B cell (primary cell): ENCODE data around the gene ARMH3. TPM values are rescaled to one million over a fixed set of nuclear protein-coding genes. Genes with fewer than 3 reads are reported as not detected.
A peak's percentile ranks its signal among the peaks of the same experiment; 100 is the strongest.

Source experiments
- ATAC-seq: fragments of 200-7000 bp; cut with Tn5 transposase; one replicate; pipeline ENCODE4 v1.10.0; 2021; ENCODE audit warnings: low read depth, mild to moderate bottlenecking, moderate number of reproducible peaks, moderate library complexity
- CTCF ChIA-PET: fragments of 350-600 bp; sonication (Branson Sonifier 250); formaldehyde crosslinking; loops from one replicate; lab custom pipeline; 2021; ENCODE audit warnings: antibody characterized with exemption, inconsistent platforms; lab: Charles Lee
- POLR2A ChIA-PET: fragments of 350-600 bp; sonication (Branson Sonifier 250); formaldehyde crosslinking; loops from one replicate; lab custom pipeline; 2021; ENCODE audit warnings: antibody characterized with exemption; lab: Charles Lee
- DNase-seq: peaks from one replicate; pipeline ENCODE4 v3.0.0; 2013
- H2AFZ ChIP-seq: 2 replicates; pipeline ENCODE4 v1.6.1; 2012; ENCODE audit warnings: mild to moderate bottlenecking, low read depth, low read length; ENCODE audit not compliant: insufficient read depth, poor library complexity, severe bottlenecking
- H3K27ac ChIP-seq, 2 donors: 1 replicate in 1 of 2; 2 replicates in 1 of 2; pipeline ENCODE4 v1.5.1; 2012 to 2013; ENCODE audit warnings: low read length in 2 of 2, mild to moderate bottlenecking in 2 of 2, moderate library complexity in 1 of 2
- H3K27me3 ChIP-seq, 4 experiments: fragments of 200-600 bp in 1 of 4; sonication (generic) in 1 of 4; replicated peaks in 1 of 4; 1 replicate in 2 of 4; 2 replicates in 2 of 4; pipeline versions ENCODE4 v1.6.1 to v1.7.0; 2013 to 2016; ENCODE audit warnings: low read length in 3 of 4, mild to moderate bottlenecking in 2 of 4, mixed read lengths in 1 of 4, moderate library complexity in 1 of 4; ENCODE audit not compliant: insufficient read depth in 4 of 4, control insufficient read depth in 3 of 4; ENCODE audit errors: control extremely low read depth in 1 of 4
- H3K36me3 ChIP-seq, 2 experiments: replicated peaks in 1 of 2; 1 replicate in 1 of 2; 2 replicates in 1 of 2; pipeline versions ENCODE4 v1.6.1 to v1.7.1; 2013; ENCODE audit warnings: low read length in 1 of 2; ENCODE audit not compliant: insufficient read depth in 2 of 2, control insufficient read depth in 1 of 2; ENCODE audit errors: control extremely low read depth in 1 of 2, extremely low read depth in 1 of 2
- H3K4me1 ChIP-seq, 2 donors: fragments of 200-600 bp in 1 of 2; sonication (generic) in 1 of 2; 1 replicate in 1 of 2; 2 replicates in 1 of 2; pipeline versions ENCODE4 v1.5.1 to v1.6.1; 2013 to 2017; ENCODE audit warnings: low read length in 2 of 2; ENCODE audit not compliant: control insufficient read depth in 2 of 2, insufficient read depth in 2 of 2
- H3K4me2 ChIP-seq: replicated peaks from 2 replicates; pipeline ENCODE3; 2012; ENCODE audit warnings: mild to moderate bottlenecking, low read depth, low read length; ENCODE audit not compliant: poor library complexity, severe bottlenecking
- H3K4me3 ChIP-seq, 5 experiments: fragments of 200-600 bp in 1 of 5; sonication (generic) in 1 of 5; 1 replicate in 3 of 5; 2 replicates in 2 of 5; pipeline versions ENCODE4 v1.5.1 to v1.7.0; 2011 to 2016; ENCODE audit warnings: low read length in 4 of 5, mild to moderate bottlenecking in 4 of 5, low read depth in 2 of 5, control low read depth in 1 of 5, moderate library complexity in 1 of 5; ENCODE audit not compliant: insufficient read depth in 1 of 5; ENCODE audit errors: control extremely low read depth in 1 of 5, extremely low read depth in 1 of 5
- H3K79me2 ChIP-seq: fragments of 200-600 bp; sonication (generic); one replicate; pipeline ENCODE4 v1.6.0; 2016; ENCODE audit warnings: low read length; ENCODE audit not compliant: control insufficient read depth, insufficient read depth
- H3K9ac ChIP-seq: fragments of 200-600 bp; sonication (generic); 2 replicates; pipeline ENCODE4 v1.6.1; 2017; ENCODE audit warnings: mild to moderate bottlenecking, low read length, moderate library complexity
- H3K9me3 ChIP-seq, 3 donors: one replicate each; pipeline versions ENCODE4 v1.6.1 to v1.7.1; 2013; ENCODE audit warnings: low read length in 2 of 3; ENCODE audit not compliant: control insufficient read depth in 2 of 3, insufficient read depth in 1 of 3; ENCODE audit errors: control extremely low read depth in 1 of 3
- H4K20me1 ChIP-seq: 2 replicates; pipeline ENCODE4 v1.6.0; 2012; ENCODE audit warnings: mild to moderate bottlenecking, low read length; ENCODE audit not compliant: insufficient read depth, control insufficient read depth, poor library complexity, severe bottlenecking
- H3K27ac Mint-ChIP-seq: one replicate; pipeline ENCODE4 v1.8.0; 2021; ENCODE audit warnings: mixed read lengths
- H3K27me3 Mint-ChIP-seq: one replicate; pipeline ENCODE4 v1.8.0; 2021; ENCODE audit warnings: mixed read lengths
- H3K4me1 Mint-ChIP-seq: one replicate; pipeline ENCODE4 v1.8.0; 2021; ENCODE audit warnings: mixed read lengths
- H3K4me3 Mint-ChIP-seq: one replicate; pipeline ENCODE4 v1.8.0; 2021; ENCODE audit warnings: mixed read lengths
- H3K9me3 Mint-ChIP-seq: one replicate; pipeline ENCODE4 v1.8.0; 2022; ENCODE audit warnings: mixed read lengths; ENCODE audit not compliant: insufficient read depth
- CTCF ChIP-seq: fragments of 200-600 bp; IDR thresholded peaks from one replicate; pipeline ENCODE4 v1.8.0; 2022; ENCODE audit warnings: antibody characterized with exemption, mild to moderate bottlenecking
- EZH2 ChIP-seq: IDR thresholded peaks from 2 replicates; pipeline ENCODE4 v1.6.1; 2012; ENCODE audit warnings: borderline replicate concordance, low read depth, mild to moderate bottlenecking, moderate library complexity, low read length; ENCODE audit not compliant: insufficient read depth, poor library complexity, severe bottlenecking
- WGBS: methylation state at CpG from one replicate; pipeline ENCODE4 v1.1.5; 2013; ENCODE audit warnings: missing lambda C conversion rate; ENCODE audit not compliant: insufficient coverage; 5-methylcytosine and 5-hydroxymethylcytosine counted together
- intact Hi-C: fragments of 100-400 bp; cut with micrococcal nuclease; formaldehyde crosslinking; loops from one replicate; pipeline ENCODE4 v1.10.0; 2022
- polyA plus RNA-seq: library from polyadenylated mRNA; depleted of rRNA; stranded (reverse); fragments of >200 nt; gene quantifications from 2 replicates; pipeline ENCODE4 v1.2.3, GENCODE V29; 2012
- total RNA-seq, 2 donors: library from RNA; stranded (reverse); fragments of 120-200 nt in 1 of 2; gene quantifications; 1 replicate in 1 of 2; 2 replicates in 1 of 2; pipeline versions ENCODE4 v1.2.3 to v1.2.4, GENCODE V29; 2013 to 2022

ARMH3 gene
- total and polyA plus RNA-seq, 2 donors (not counting 1 experiment from before 2014, with no cell fraction given): 33.4 to 40.7 TPM

DNA sequence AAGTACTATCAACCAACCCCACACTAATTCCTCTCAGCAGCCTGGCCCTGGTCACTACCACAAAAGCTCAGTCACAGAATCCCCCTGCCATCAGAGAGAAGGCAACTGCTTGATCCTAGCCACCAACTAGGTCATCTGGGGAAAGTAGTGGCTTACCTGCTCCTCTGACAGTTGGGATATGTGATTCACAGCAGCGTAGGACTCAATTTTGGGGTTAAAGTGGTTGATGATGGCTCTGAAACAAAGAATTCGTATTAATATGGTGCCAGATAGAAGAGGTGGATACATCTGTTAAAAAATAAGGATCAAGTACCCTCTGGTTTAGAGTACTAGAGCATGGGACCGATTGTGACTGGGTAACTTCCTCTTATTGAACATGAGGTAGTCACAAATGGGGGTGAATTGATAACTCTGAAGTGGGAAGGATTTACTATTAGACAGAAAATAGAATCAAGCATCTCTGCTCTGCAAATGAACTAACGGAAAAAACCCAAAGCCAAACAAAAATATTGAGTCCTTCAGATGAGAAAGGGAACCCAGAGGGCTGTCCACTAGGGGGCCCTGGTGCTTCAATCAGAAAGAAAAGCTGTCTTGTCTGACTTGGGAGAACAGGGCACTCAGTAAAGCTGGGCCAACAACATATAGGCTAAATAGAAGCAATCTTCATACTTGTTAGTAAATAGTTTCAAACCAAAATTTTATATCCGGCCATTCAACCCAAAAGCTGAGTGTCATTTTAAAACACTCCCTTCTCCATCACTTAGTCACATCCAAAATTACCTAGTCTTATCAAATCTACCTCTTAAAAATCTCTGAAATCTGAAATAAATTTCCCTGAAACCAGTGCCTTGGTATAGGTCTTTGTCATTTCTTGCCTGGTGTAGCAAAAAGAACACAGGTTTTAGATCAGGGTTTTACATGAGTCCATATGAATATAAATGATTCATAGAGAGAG lies 166.4 kb downstream of the ARMH3 start:
- H3K27me3 ChIP-seq: no peaks in the 10 kb centered on the region
- H3K4me1 Mint-ChIP-seq: peaks cover 48% of the 10 kb centered on the region
- H4K20me1 ChIP-seq: no peaks in the 10 kb centered on the region
- peaks cover 41% of the 10 kb centered on the region for H3K79me2 ChIP-seq
- H3K4me3 Mint-ChIP-seq: peak overlapping the region; percentile 1
- TF ChIP-seq EZH2: no peak
- TF ChIP-seq CTCF: peak; percentile 90
- H3K27me3 Mint-ChIP-seq: no peaks in the 10 kb centered on the region
- 42% methylated on average over 4 of the region's 5 CpGs for WGBS
- intact Hi-C loops: loop anchor here (1.0 kb wide), 4 partner anchors 12 to 184 kb away; no protein-coding TSS in a partner anchor
- H3K36me3 ChIP-seq: peaks cover 4 to 6% of the 10 kb centered on the region in 2 experiments
- H3K9me3 ChIP-seq: no peaks in the 10 kb centered on the region
- H3K27ac ChIP-seq: peak overlapping the region; percentile 17 to 75
- peak overlapping the region; percentile 47 for H2AFZ ChIP-seq
- ATAC-seq: peak; percentile 79
- H3K4me1 ChIP-seq: peaks cover 23 to 43% of the 10 kb centered on the region in 2 donors
- H3K9ac ChIP-seq: peak overlapping the region; percentile 33
- DNase-seq: peak; percentile 83
- peak overlapping the region; percentile 59 for H3K27ac Mint-ChIP-seq
- H3K4me3 ChIP-seq: peak overlapping the region in 1 of 5 experiments; percentile 18
- ChIA-PET CTCF (interaction anchor here (0.7 to 30.4 kb wide), 36 partner anchors 9 to 260 kb away, joined by 3 to 986 read pairs (median 5); partner anchors contain the start of gene KCNIP2), POLR2A (interaction anchor here (0.7 to 1.2 kb wide), 3 partner anchors 49 to 120 kb away, joined by 4 to 9 read pairs (median 6); no protein-coding TSS in a partner anchor)
- peak overlapping the region; percentile 42 for H3K4me2 ChIP-seq
- H3K9me3 Mint-ChIP-seq: no peaks in the 10 kb centered on the region
